GM10248 (cell line): ENCODE data around the gene ANK3.

ENCODE experiments used
- CTCF ChIA-PET: fragments of 300-600 bp; sonication (Branson Sonifier 250); formaldehyde crosslinking; extraction: SDS; loops from one replicate; lab custom pipeline; 2021; ENCODE audit warnings: antibody characterized with exemption; lab: Yijun Ruan, JAX
- POLR2A ChIA-PET: fragments of 350-650 bp; sonication (Branson Sonifier 250); formaldehyde crosslinking; extraction: SDS; loops from one replicate; lab custom pipeline; 2020; ENCODE audit warnings: antibody characterized with exemption; lab: Yijun Ruan, JAX
- DNase-seq: peaks from one replicate; pipeline ENCODE4 v3.0.0; 2012; ENCODE audit errors: extremely low spot score
- TF ChIP-seq, protein P1 (sequence below): IDR thresholded peaks from 2 replicates; pipeline ENCODE4 v1.5.1; 2012; ENCODE audit warnings: mild to moderate bottlenecking, low read depth; ENCODE audit errors: extremely low read depth, missing control alignments, control extremely low read depth

ANK3 gene

DNA sequence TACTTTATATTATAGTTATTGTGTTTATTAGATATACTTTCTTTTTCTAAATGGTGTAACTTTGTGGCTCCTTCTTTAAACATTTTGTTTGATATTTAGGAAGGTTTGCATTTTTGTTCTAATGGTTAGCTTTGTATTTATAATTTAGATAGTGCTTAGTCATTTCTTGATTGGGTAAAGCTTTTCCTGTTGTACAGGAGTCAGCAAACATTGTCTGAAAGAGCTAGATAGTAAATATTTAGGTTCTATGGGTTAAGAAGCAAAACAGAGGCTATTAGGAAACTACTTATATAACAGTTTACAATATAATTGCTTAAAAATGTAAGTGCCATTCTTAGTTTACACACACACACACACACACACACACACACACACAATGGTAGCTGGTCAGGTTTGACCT is 412.8 kb downstream of the ANK3 start:
- TF ChIP-seq, protein P1, sequence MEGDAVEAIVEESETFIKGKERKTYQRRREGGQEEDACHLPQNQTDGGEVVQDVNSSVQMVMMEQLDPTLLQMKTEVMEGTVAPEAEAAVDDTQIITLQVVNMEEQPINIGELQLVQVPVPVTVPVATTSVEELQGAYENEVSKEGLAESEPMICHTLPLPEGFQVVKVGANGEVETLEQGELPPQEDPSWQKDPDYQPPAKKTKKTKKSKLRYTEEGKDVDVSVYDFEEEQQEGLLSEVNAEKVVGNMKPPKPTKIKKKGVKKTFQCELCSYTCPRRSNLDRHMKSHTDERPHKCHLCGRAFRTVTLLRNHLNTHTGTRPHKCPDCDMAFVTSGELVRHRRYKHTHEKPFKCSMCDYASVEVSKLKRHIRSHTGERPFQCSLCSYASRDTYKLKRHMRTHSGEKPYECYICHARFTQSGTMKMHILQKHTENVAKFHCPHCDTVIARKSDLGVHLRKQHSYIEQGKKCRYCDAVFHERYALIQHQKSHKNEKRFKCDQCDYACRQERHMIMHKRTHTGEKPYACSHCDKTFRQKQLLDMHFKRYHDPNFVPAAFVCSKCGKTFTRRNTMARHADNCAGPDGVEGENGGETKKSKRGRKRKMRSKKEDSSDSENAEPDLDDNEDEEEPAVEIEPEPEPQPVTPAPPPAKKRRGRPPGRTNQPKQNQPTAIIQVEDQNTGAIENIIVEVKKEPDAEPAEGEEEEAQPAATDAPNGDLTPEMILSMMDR, result no peak
- ChIA-PET CTCF (no interaction called here), POLR2A (no interaction called here)
- DNase-seq, result no peak
